HG03139 (cell line): ENCODE measurements around the gene VAV3.

Source experiments
- ATAC-seq: cut with Tn5 transposase; IDR thresholded peaks from one replicate; pipeline ENCODE4 v1.9.1; 2021; ENCODE audit not compliant: unreplicated experiment

VAV3 gene

DNA sequence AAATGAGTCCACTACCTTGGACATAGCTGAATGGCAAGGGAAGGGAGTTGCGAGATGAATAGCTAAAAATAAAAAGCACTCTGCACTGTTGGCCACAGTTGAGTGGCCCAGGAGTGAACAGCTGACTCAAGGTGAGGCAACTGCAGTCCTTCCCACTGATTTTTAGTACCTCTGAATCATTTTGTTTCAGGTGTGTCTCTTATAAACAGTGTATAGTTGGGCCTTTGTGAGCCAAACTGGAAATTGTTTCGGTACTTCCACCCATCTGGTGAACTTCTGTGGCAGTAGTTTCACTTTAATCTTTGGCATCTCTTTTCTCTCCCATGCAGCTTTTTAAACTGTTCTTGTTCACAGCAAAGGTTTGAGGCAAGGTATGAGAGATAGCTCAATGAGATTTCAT, 122.7 kb downstream of the VAV3 start:
- no peak for ATAC-seq

DNA sequence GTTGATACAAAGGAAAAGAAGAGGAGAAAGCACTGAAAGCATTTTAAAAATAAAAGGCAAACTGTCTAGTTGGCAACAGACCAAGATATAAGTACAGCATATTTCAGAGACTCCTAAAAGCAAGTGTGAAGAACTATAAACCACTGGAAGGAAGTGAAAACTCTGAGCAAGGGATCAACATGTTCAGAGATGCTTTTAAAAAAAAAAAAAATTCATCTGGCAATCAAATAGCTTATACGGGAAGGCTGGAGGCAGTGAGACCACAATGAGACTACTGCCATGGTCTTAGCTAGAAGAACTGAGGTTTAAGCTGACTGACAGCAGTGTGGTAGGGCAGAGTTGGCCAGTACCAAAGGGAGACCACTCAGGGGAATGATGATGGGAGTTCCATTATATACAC, 124.3 kb downstream of the VAV3 start:
- no peak for ATAC-seq

DNA sequence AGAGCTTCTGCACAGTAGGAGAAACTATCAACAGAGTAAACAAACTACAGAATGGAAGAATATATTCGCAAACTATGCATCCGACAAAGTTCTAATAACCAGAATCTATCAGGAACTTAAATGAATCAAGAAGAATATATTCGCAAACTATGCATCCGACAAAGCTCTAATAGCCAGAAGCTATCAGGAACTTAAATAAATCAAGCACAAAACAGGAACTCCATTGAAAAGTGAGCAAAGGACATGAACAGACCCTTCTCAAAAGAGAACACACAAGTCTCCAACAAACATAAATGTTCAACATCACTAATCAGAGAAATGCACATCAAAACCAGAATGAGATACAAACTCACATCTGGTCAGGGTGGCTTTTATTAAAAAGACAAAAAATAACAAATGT, 126.9 kb downstream of the VAV3 start:
- no peak for ATAC-seq

DNA sequence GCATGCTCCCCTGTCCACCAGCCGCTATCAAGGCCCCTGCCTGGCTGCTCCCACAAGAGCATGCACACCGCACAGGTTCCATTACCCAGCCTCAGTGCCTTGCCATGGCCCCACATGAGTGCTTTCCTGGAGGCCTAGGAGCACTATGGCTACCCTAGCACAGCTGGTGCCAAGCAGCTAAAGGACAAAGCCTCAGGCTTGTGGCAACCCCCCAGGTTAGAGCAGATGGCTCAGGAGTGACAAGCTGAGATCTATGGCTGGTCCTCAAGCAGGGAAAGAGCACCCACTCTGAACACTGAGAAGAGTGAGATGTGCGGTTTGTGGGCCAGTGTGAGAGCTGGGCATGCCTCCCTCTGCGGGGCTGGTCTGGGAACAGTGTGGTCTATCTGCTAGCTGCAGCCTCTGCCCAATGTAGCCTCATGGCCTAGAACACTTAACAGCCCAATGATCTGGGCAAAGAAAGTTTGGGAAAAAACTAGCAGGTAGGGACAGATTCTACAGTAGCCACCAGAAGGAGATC, 129.8 kb downstream of the VAV3 start:
- ATAC-seq: no peak

DNA sequence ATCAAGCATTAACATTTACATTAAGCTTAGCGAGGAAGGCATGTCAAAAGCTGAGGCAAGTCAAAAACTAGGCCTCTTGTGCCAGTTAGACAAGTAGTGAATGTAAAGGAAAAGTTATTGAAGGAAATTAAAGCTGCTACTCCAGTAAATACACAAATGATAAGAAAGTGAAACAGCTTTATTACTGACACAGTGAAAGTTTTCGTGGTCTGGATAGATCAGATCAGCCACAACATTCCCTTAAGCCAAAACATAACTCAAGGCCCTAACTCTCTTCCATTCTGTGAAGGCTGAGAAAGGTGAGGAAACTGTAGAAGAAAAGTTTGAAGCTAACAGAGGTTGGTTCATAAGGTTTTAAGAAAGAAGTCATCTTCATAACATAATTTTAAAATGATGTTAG, 131.9 kb downstream of the VAV3 start:
- no peak for ATAC-seq

DNA sequence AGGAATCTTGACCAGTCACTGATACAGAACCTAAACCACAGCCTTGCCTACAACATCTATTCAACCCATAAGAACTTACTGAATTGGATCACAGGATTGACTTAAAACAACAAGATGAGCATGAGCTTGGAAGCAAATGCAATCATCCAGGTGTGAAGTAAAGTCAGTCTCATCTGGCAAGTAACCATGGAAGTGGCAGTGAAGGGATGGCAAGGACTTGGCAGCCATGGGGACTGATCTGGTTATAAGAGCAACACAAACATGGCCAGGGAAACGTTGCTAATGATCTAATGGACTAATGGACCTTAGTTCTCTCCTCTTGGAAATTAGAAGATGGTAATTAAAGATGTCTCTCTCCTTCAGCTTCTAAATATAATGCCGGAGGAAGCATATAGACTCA, 133.1 kb downstream of the VAV3 start:
- ATAC-seq: no peak

DNA sequence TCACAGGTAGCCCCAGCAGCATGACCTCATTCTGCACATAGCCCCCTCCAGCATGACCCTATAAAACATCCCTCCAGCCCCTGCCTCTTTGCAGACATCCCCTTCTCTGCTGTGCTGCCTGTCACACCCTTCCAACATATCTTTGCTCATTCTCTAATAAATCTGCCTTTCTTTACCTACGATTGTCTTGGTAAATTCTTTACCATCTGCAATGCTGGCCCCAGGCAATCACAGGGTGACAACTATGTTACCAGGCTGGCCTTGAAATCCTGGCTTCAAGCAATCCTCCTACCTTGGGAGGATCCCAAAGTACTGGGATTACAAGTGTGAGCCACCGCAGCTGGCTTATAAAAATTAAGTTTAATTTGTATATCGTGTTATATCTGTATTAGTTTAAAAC, 134.5 kb downstream of the VAV3 start:
- no peak for ATAC-seq

DNA sequence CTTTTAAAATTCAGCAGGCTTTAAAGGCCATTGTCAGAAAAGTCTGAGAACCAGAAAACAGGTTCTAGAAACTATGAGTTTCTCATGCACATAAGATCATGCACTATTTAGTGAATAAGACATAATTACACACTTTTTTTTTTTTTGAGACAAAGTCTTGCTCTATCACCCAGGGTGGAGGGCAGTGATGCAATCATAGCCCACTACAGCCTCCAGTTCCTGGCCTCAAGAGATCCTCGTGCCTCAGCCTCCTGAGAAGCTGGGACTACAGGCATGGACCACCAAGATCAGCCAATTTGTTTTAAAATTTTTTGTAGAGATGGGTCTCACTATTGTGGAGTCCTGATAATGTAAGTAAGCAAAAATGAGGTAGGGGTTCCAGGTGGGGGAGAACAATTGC, 134.9 kb downstream of the VAV3 start:
- no peak for ATAC-seq

DNA sequence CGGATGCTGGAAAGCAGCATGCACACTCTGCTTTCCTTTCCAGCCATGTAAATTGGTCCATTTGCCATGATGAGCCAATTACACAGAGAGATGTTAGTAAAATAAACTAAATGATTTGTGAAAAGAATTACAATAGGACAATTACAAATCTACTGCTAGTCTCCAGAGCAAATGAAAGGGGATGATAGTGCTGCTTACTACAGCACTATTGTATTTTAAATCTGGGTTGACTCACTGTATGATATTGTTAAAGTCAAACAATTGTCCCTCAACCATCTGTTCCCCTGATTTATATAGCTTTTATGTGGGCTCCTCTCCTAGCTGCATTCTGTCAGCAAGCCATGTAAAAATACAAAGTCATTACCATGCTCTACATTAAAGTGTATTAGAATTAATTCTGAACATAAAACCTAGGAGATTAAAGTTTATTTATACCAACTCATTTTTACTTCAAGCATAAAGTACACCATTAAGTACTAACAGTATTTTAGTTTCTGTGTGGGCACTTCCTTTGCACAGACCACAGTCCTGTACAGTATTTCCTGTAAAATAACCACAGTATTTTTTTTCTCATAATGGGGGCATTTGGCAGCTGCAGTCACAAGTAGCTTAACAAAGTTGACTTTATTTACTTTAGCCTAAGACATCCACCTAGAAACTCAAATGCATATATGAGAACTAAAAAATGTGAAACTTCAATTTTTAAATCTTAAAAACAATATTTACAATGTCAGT, 135.8 kb downstream of the VAV3 start:
- ATAC-seq: no peak

DNA sequence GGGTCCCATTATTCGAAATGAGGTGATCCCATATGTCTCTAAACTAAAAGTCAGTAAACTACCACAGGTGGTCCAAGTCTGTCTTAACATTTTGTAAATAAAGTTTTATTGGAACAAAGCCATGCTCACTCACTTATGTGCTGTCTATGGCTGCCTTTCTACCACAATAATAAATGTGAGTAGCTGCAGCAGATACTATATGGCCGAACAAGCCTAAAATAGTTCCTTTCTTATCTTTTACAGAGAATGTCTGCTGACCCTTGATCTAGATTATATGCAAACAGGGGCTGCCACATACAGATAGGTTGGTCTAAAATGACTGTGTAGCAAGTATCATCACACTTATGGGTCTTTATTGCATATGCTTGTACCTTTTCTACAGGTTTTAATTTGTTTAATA, 140.0 kb downstream of the VAV3 start:
- ATAC-seq: no peak

DNA sequence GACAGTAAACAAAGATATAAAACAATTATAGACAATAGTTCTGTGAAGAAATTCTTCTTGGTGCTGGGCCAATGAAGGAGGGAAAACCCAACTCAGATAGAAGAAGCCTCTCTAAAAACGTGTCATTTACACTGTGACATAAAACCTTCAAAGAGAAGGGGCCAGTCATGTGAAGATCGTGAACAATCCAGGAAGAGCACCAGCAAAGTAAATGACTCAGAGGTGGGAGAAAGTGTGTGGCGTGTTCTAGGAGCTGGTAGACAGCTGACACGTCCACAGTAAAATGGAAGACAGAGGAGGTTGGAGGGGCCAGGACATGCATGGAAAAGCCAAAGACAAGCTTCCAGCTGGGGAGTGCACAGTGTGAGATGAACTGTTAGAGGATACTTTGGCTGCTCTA, 143.6 kb downstream of the VAV3 start:
- ATAC-seq: no peak

DNA sequence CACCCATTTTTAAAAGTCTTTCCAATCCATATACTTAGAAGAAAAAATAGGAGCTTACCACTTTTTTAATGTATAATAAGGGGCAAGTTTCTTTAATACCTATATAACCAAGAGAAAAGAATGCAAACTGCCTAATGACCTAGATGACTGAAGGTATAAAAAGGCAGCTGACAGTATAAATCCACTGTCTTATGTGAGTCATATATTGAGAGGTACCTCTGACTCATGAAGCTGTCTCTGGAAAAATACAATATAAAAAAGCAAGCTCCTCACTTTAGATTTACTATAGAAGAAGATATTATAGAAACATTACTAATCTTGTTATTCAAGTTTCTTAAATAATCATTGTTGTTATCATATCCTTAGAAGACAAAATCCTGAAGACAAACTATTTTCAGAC, 144.2 kb downstream of the VAV3 start:
- no peak for ATAC-seq

DNA sequence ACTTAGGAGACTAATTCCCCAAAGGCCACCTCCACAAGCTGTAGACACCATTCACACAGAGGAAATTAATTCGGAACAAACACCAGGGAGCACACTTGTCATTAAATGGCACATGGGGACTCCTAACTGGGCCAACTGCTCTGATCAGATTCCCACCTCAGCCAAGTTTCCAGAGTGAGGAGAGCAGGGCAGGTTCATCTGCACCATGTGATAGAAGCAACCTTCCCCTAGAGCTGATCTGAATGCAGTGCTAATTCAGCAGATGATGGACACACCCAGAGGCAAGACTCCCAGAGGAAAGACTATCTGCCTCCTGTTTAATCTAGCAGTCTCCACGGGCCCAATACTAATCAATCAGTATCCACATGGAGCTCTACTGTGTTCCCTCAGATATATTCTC, 147.0 kb downstream of the VAV3 start:
- ATAC-seq: no peak

DNA sequence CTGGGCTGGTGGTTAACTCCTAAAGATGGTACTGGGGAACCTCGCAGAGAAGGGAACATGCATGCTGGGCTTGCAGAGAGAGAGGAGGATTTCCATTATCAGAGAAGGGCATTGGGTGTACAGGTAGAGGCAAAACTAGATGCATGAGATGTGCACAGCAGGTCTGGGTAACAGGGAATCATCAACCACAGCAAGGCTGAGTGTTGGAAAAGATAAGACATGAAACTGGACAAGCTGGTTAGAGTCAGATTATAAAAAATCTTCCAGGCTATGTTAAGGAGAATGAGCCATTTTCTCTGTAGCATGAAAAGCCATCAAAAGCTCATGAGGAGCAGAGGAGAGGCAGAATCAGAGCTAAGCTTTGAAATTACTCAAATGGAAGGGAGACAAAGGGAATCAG, 147.8 kb downstream of the VAV3 start:
- ATAC-seq: no peak

DNA sequence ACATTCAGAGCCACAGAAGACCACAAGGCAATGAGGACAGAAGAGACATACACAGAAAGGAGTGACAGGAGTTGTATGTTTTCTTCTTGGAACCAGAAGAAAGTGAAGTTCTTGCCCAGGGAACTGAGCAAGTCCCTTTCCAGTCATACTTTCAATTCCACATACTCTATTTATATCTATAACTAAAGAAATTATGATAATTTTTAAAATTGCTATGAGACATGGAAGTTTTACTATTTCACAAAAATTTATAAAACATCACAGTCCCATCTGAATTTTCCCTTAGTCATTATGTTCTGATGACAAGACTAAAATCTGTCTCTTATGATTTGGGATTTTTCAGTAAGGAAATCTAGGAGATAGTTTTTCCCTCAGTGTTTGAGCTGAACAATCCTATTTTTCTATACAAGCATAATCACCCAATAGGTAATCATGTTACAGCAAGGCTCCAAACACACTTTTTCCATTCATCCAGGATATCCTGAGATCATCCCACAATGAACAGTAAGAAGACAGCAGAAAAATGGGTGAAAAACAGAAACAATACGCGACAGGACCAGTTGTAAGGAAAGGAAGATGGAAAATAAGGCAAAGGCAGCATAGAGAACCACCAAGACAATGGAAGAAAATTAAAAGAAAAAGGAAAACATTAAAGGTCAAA, 154.6 kb downstream of the VAV3 start:
- ATAC-seq: no peak

DNA sequence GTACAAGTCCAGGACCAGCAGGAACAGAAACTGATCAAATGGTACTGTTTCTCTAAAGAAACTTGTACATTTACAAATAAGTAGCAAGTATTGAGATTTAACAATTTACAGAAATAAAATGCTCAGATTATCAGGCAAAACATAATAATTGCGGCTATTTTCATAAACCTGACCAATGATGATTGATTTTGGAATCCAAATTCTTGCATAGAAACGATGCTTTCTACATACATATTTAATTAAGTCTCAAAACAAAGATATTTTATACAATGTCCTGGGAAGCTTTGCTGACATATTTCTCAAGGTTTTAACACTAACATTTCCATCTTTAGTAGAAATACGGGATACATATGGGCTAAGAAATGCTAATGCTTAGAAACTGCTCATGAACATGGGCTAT, 157.1 kb downstream of the VAV3 start:
- ATAC-seq: no peak

DNA sequence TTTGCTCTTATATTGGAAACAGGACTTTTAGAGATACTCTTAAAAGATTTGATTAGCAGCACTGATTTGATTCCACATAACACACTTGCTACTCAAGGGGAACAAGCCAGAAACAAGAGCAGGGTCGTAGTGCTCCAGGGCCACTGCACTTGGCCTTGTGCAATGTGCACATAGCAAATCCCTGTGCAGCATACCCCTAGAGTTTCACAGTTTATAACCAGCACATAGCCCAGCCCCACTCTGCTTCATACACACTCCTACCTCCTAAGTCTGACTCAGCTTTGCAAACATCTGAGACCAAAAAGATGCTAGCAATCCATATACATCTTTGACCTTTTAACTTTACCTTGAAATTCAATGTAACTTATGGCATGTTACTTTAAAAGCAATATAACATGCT, 157.6 kb downstream of the VAV3 start:
- ATAC-seq: no peak

DNA sequence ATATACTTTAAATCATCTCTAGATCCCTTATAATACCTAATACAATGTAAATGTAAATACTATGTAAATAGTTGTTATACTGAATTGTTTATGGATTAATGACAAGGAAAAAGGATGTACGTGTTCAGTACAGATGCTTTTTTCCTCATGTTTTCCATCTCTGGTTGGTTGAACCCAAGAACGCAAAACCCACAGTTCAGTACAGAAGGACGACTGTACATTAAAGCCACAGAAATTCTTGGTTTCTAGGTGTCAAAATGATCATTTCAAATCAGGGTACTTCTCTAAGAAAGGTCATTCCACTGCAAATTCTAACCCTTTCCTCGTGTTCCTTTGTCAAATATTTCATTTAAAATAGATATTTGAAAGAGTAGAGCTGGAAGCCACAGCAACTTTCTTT, 158.1 kb downstream of the VAV3 start:
- no peak for ATAC-seq

DNA sequence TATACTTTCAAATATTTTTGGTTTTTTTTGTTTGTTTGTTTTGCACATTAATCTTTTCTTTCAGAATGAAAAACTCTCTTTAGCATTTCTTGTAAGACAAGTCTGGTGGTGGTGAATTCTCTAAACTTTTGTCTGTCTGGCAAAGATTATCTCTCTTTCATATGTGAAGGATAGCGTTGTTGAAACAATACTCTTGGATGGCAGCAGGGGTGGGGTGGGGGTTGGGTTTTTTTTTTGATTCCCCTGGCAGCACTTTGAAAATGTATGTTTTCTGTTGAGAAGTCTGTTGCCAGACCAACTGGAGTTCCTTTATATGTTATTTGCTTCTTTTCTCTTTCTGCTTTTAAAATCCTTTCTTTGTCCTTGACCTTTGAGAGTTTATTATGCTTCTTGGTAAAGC, 160.2 kb downstream of the VAV3 start:
- no peak for ATAC-seq

DNA sequence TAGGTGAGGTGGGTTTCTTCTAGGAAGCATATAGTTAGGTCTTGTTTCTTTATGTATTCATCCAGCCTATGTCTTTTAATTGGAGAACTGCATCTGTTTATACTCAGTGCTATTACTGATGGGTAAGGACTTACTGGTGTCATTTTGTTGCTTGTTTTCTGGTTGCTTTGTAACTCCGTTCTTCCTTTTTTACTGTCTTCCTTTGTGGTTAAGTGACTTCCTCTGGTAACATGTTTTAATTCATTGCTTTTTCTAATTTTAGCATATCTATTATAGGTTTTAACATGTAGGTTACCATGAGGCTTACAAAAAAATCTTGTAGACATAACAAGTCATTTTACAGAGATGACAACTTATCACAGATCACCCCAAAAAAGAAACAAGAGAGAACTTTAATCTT, 160.8 kb downstream of the VAV3 start:
- ATAC-seq: no peak

DNA sequence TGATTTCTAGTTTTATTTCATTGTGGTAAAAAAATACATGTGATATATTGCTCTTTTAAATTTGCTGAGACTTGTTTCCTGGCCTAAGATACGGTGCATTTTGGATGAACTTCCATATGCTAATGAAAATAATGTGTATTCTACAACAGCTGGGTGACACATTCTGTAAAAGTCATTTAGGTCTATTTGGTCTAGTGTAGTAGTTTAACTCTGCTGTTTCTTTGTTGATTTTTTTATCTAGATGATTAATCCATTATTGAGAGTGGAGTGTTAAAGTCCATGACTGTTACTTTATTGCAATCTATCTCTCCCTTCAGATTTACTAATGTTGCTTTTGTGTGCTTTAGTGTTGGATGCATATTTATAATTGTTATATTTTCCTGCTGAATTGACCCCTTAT, 161.4 kb downstream of the VAV3 start:
- no peak for ATAC-seq

DNA sequence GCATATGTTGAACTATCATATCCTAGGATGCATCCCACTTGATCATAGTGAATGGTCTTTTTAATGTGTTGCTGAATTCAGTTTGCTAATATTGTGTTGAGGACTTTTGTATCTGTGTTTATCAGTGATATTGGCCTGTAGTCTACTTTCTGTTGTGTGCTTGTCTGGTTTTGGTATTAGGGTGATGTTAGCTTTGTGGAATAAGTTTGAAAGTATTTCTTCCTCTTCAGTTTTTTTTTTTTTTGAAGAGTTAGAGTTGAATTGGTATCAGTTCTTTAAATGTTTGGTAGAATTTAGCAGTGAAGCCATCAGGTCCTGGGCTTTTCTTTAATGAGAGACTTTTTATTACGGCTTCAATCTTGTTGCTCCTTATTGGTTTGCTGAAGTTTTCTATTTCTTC, 162.3 kb downstream of the VAV3 start:
- no peak for ATAC-seq

DNA sequence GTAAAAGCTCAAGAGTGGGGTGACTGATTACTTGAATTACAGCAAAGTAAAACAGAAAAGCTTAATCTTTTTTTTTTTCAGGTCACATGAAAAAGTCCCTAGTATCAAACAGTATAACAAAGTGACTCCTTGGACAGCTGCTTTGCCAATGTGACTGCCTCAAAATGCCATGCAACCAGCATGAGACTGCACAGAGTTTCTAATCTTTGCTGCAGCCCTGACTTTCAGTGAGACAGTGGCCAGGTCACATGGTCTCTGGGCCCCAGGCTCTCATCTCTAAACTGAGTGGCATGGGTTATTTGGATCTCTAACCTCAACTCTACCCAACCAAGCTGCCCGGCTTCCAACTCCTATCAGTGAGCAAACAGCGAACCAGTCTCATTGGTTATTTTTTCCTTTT, 169.0 kb downstream of the VAV3 start:
- ATAC-seq: no peak
